Kidney (tissue), 14 donors: ENCODE data around the gene KAT5. TPM values are rescaled to one million over a fixed set of nuclear protein-coding genes. Genes with fewer than 3 reads are reported as not detected.

Experiments used
- DNase-seq, 5 donors: peaks; one replicate each; pipeline ENCODE4 v3.0.0-alpha.2; 2013 to 2020
- FAIRE-seq: peaks from 2 replicates; lab custom pipeline; 2012; peaks lifted over from hg19 to GRCh38; lab: Jason Lieb, UNC
- H3K27ac ChIP-seq, 2 donors: one replicate each; pipeline ENCODE4 v1.7.0; 2013; ENCODE audit warnings: low read depth in 2 of 2, low read length in 2 of 2, inconsistent platforms in 1 of 2
- H3K27me3 ChIP-seq: one replicate; pipeline ENCODE4 v1.7.1; 2013; ENCODE audit warnings: low read length, inconsistent platforms; ENCODE audit not compliant: control insufficient read depth, insufficient read depth
- H3K36me3 ChIP-seq, 3 donors: one replicate each; pipeline versions ENCODE4 v1.7.0 to v1.7.1; 2013; ENCODE audit warnings: low read length in 3 of 3, control low read depth in 1 of 3, inconsistent platforms in 1 of 3; ENCODE audit not compliant: insufficient read depth in 3 of 3, control insufficient read depth in 2 of 3
- H3K4me1 ChIP-seq, 3 donors: one replicate each; pipeline versions ENCODE4 v1.7.0 to v1.7.1; 2013; ENCODE audit warnings: low read length in 3 of 3, inconsistent platforms in 1 of 3, low read depth in 1 of 3; ENCODE audit not compliant: control insufficient read depth in 2 of 3, insufficient read depth in 2 of 3
- H3K4me3 ChIP-seq, 3 donors: one replicate each; pipeline versions ENCODE4 v1.7.0 to v1.8.1; 2013; ENCODE audit warnings: low read length in 3 of 3, control low read depth in 1 of 3, inconsistent platforms in 1 of 3
- H3K9ac ChIP-seq, 3 donors: one replicate each; pipeline versions ENCODE4 v1.7.0 to v1.7.1; 2013; ENCODE audit warnings: low read length in 3 of 3, control low read depth in 1 of 3, inconsistent platforms in 1 of 3
- H3K9me3 ChIP-seq, 3 donors: one replicate each; pipeline versions ENCODE4 v1.7.0 to v1.7.1; 2013; ENCODE audit warnings: low read length in 3 of 3, control low read depth in 1 of 3, inconsistent platforms in 1 of 3; ENCODE audit not compliant: control insufficient read depth in 2 of 3, insufficient read depth in 1 of 3
- CTCF ChIP-seq: IDR thresholded peaks from 3 replicates; pipeline ENCODE4 v1.5.1; 2012; ENCODE audit warnings: mild to moderate bottlenecking, moderate library complexity, borderline replicate concordance; ENCODE audit not compliant: insufficient read depth; ENCODE audit errors: extremely low read depth
- intact Hi-C: fragments of 100-400 bp; cut with DNase I; formaldehyde crosslinking; loops from one replicate; pipeline ENCODE4 v1.11.1; 2022
- polyA plus RNA-seq: library from polyadenylated mRNA; stranded (reverse); fragments of 350-450 nt; fragmentation: Illumina TruSeq; extraction: RNeasy Lipid Tissue Mini Kit (QIAGEN cat#74804); gene quantifications from one replicate; pipeline ENCODE4 v1.2.3, GENCODE V29; 2014; ENCODE audit warnings: low read depth, low replicate concordance; ENCODE audit not compliant: insufficient read depth
- total RNA-seq: library from RNA; stranded (reverse); fragmentation: NEBNext Ultra II Directional; extraction: Animal tissue kit (Norgen Biotek cat#: 25700); gene quantifications from one replicate; pipeline ENCODE4 v1.2.1, GENCODE V29; 2021
- donor health status: control.
- donor health status: control.
- donor health status: control.
- donor health status: control.
- donor health status: control.
- donor health status: DM: yes; HTN: yes; CAD: no.
- donor health status: Normal renal cell carcinoma (clear cell type).

KAT5 gene
- total and polyA plus RNA-seq, 2 donors from 2014 or later = 68.4 to 74.7 TPM

GRCh38 chr11:65718964-65719492 lies 7.0 kb downstream of the KAT5 start:
- peaks cover 10 to 46% (median 36%) of the 10 kb centered on the region in 3 donors for H3K36me3 ChIP-seq
- H3K27ac ChIP-seq = no peak overlapping the region
- no peak overlapping the region for H3K4me3 ChIP-seq
- FAIRE-seq (no peak), DNase-seq (no peak)
- H3K9me3 ChIP-seq = no peaks in the 10 kb centered on the region
- H3K9ac ChIP-seq = peak overlapping the region in 1 of 3 donors; percentile 80
- H3K4me1 ChIP-seq = peaks cover 0 to 15% (median 4%) of the 10 kb centered on the region in 3 donors
- H3K27me3 ChIP-seq = no peaks in the 10 kb centered on the region
- TF ChIP-seq CTCF = no peak
- intact Hi-C loops = loop anchor here (10.0 kb wide), 1 partner anchor 96 kb away; no protein-coding TSS in a partner anchor

GRCh38 chr11:65719871-65720210 lies 7.8 kb downstream of the KAT5 start:
- no peak for FAIRE-seq
- peak overlapping the region; percentile 8 to 80 (median 51) for H3K9ac ChIP-seq
- no peaks in the 10 kb centered on the region for H3K27me3 ChIP-seq
- H3K4me3 ChIP-seq = peak overlapping the region; percentile 57 to 82 (median 68)
- H3K27ac ChIP-seq = peak overlapping the region in 1 of 2 donors; percentile 88
- intact Hi-C loops = loop anchor here (10.0 kb wide), 1 partner anchor 95 kb away; no protein-coding TSS in a partner anchor
- DNase-seq = peak in 2 of 5 donors; percentile 21 to 82
- no peak for TF ChIP-seq CTCF
- H3K4me1 ChIP-seq = peaks cover 0 to 15% (median 4%) of the 10 kb centered on the region in 3 donors
- H3K9me3 ChIP-seq = no peaks in the 10 kb centered on the region
- H3K36me3 ChIP-seq = peaks cover 4 to 38% (median 29%) of the 10 kb centered on the region in 3 donors

- peaks cover 0 to 32% (median 24%) of the 10 kb centered on the region in 3 donors for H3K36me3 ChIP-seq
- peak within 1 kb of the TSS; percentile 51 to 80 (median 65) for H3K9ac ChIP-seq
- H3K4me1 ChIP-seq = peaks cover 0 to 15% (median 4%) of the 10 kb centered on the region in 3 donors
- DNase-seq = peak; percentile 82 to 96 (median 92)
- no peak for TF ChIP-seq CTCF
- peak within 1 kb of the TSS; percentile 67 to 88 for H3K27ac ChIP-seq
- no peaks in the 10 kb centered on the region for H3K9me3 ChIP-seq
- H3K27me3 ChIP-seq = no peaks in the 10 kb centered on the region
- no peak for FAIRE-seq
- intact Hi-C loops = no loop called here
- peak within 1 kb of the TSS; percentile 57 to 82 (median 68) for H3K4me3 ChIP-seq
These were observed 8.3 kb downstream of the KAT5 start, which contains the start of gene RNASEH2C for GRCh38 chr11:65720211-65720934. Gene RNASEH2C (minus strand): TSS chr11:65720798. CDS start chr11:65720758, 40 bp downstream.
